Measurements from ENCODE around the gene KIRREL3. TPM values are rescaled to one million over a fixed set of nuclear protein-coding genes. Genes with fewer than 3 reads are reported as not detected.

Gene KIRREL3
- total and polyA plus RNA-seq, 2 of the 4 experiments (the other 2 are of a cell fraction) = 10.9 to 15.9 TPM

- Histone ChIP-seq H4K8ac (ENCODE audit: low read depth in 2 of 2, low read length in 2 of 2) (no peak overlapping the region), H2BK20ac (ENCODE audit: low read depth, low read length) (no peak overlapping the region), H2AFZ (replicated peaks; ENCODE audit: low read length, poor library complexity) (no peak overlapping the region), H3K27ac (ENCODE audit: insufficient read depth, low read length) (no peak overlapping the region), H3K27me3 (ENCODE audit: control insufficient read depth, insufficient read depth, low read length) (no peaks in the 10 kb centered on the region), H3K4me3 (ENCODE audit: insufficient read depth, low read depth, low read length) (no peak overlapping the region), H3K4ac (ENCODE audit: low read depth, low read length) (no peak overlapping the region), H4K20me1 (ENCODE audit: insufficient read depth, low read length) (no peaks in the 10 kb centered on the region), H3K23ac (ENCODE audit: low read depth, low read length) (no peak overlapping the region), H2BK15ac (ENCODE audit: low read depth, low read length) (no peak overlapping the region), H3K18ac (ENCODE audit: low read depth, low read length) (no peak overlapping the region), H4K5ac (ENCODE audit: low read depth, low read length) (no peak overlapping the region), H3K4me2 (ENCODE audit: low read depth, low read length) (no peak overlapping the region), H2BK5ac (ENCODE audit: low read depth, low read length, poor library complexity, severe bottlenecking) (no peak overlapping the region), H3K36me3 (ENCODE audit: control insufficient read depth, insufficient read depth, low read length) (no peaks in the 10 kb centered on the region), H3K14ac (replicated peaks; ENCODE audit: low read depth, low read length) (no peak overlapping the region), H3K4me1 (ENCODE audit: control insufficient read depth, insufficient read depth, low read length) (no peaks in the 10 kb centered on the region), H3K79me1 (ENCODE audit: low read depth in 1 of 2, low read length in 2 of 2) (no peaks in the 10 kb centered on the region), H2AK5ac (ENCODE audit: low read depth, low read length) (no peak overlapping the region), H3K9me3 (ENCODE audit: control insufficient read depth, insufficient read depth, low read length) (no peaks in the 10 kb centered on the region), H3K9me1 (ENCODE audit: insufficient read depth, low read length) (no peaks in the 10 kb centered on the region; the same call in 1 of the 2 replicates), H3K9ac (ENCODE audit: low read depth, low read length) (no peak overlapping the region), H2BK120ac (ENCODE audit: low read depth, low read length) (no peak overlapping the region), H3K56ac (ENCODE audit: extremely low read depth, insufficient read depth, low read length) (no peak overlapping the region), H2AK9ac (replicated peaks; ENCODE audit: low read depth, low read length, poor library complexity) (no peak overlapping the region), H4K91ac (ENCODE audit: insufficient read depth, low read depth, low read length) (no peak overlapping the region)
- BruUV-seq (replicated peaks) = no TSS peak
- 76% methylated on average over 10 of the region's 20 CpGs; no CpG with 5 or more reads in 1 of the 2 experiments for WGBS, 2 experiments (ENCODE audit: extremely low coverage in 2 of 2, insufficient read length in 1 of 2)
- TF ChIP-seq RFX5 (IDR thresholded peaks at IDR 0.05; ENCODE audit: low read depth, low read length) (no peak), FOS (IDR thresholded peaks at IDR 0.05; ENCODE audit: low read depth, low read length) (no peak), MAZ (IDR thresholded peaks at IDR 0.05; ENCODE audit: borderline replicate concordance, low read depth, low read length) (no peak), BHLHE40 (IDR thresholded peaks at IDR 0.05; ENCODE audit: low read depth, low read length) (no peak), RAD21 (IDR thresholded peaks at IDR 0.05; ENCODE audit: low read length) (no peak), SMC3 (IDR thresholded peaks at IDR 0.05; ENCODE audit: low read depth, low read length) (no peak), CHD1 (IDR thresholded peaks at IDR 0.05; ENCODE audit: low read depth, low read length) (no peak), USF2 (IDR thresholded peaks at IDR 0.05; ENCODE audit: low read depth, low read length) (no peak), ELK1 (IDR thresholded peaks at IDR 0.05; ENCODE audit: borderline replicate concordance, low read depth, low read length) (no peak), CTCF (conservative IDR thresholded peaks at IDR 0.05; ENCODE audit: low read depth, low read length) (no peak), RCOR1 (IDR thresholded peaks at IDR 0.05; ENCODE audit: insufficient replicate concordance, low read length) (no peak), MXI1 (IDR thresholded peaks at IDR 0.05; ENCODE audit: borderline replicate concordance, low read depth, low read length) (no peak), NFE2L2 (IDR thresholded peaks at IDR 0.05; ENCODE audit: low read depth, low read length) (no peak), CEBPB (IDR thresholded peaks at IDR 0.05; ENCODE audit: low read depth, low read length) (no peak)
- POLR2A ChIA-PET (ENCODE audit: unreplicated experiment) = no interaction called here
- CTCF ChIA-PET = no interaction called here
- dilution Hi-C loops (cut with HindIII; ENCODE audit: low sequenced_read_pairs, unreplicated experiment) = no loop called here
- intact Hi-C loops (cut with micrococcal nuclease) = no loop called here
- DNase-seq (no peak), ATAC-seq (ENCODE audit: low read depth) (no peak)
- in situ Hi-C loops (cut with MboI; ENCODE audit: low sequenced_read_pairs) = no loop called here
Measured at GRCh38 chr11:126518071-126518971, 482.2 kb downstream of the KIRREL3 start.

Measured in IMR-90 (cell line).